Measurements from ENCODE around the gene ARID4B.
"Not testable (repeated sequence)": the region's sequence is repeated elsewhere in the genome, so short reads cannot be mapped to it uniquely, and the experiment has no call there.

ARID4B gene

GRCh38 chr1:235295902-235296350, 32.1 kb downstream of the ARID4B start:
- FAIRE-seq, result no peak
- TF ChIP-seq TAF1 (IDR thresholded peaks at IDR 0.05; ENCODE audit: borderline replicate concordance, low read depth, low read length) (no peak), POLR2AphosphoS5 (IDR thresholded peaks at IDR 0.05; ENCODE audit: low read depth, low read length) (no peak), POLR2A (IDR thresholded peaks at IDR 0.05; ENCODE audit: low read depth, low read length) (no peak)
- DNase-seq (ENCODE audit: insufficient read length), result no peak

- DNase-seq (ENCODE audit: insufficient read length) (no peak), FAIRE-seq (no peak)
- TF ChIP-seq POLR2AphosphoS5 (IDR thresholded peaks at IDR 0.05; ENCODE audit: low read depth, low read length) (no peak), POLR2A (IDR thresholded peaks at IDR 0.05; ENCODE audit: low read depth, low read length) (no peak), TAF1 (IDR thresholded peaks at IDR 0.05; ENCODE audit: borderline replicate concordance, low read depth, low read length) (no peak)
Measured at GRCh38 chr1:235293322-235293942, 34.5 kb downstream of the ARID4B start.

DNA sequence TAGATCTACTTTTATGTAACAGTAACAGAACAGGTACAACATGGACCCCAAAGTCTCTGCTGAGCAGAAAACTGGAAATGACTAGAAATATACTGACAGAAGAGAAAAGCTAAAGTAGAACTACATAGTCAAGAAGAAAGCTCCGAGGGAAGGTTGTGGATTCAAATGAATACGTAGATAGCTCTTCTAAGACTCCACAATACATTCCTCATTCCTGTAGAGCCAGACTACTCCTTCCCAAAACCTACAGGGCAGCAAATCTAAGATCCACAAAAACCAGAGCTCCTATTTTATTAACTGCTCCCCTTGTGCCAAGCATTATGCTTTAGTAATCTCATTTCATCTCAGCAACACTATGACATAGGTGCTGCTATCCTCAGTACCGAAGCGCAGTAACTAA, 35.2 kb downstream of the ARID4B start:
- FAIRE-seq, result no peak
- TF ChIP-seq POLR2A (IDR thresholded peaks at IDR 0.05; ENCODE audit: low read depth, low read length) (no peak), POLR2AphosphoS5 (IDR thresholded peaks at IDR 0.05; ENCODE audit: low read depth, low read length) (no peak), TAF1 (IDR thresholded peaks at IDR 0.05; ENCODE audit: borderline replicate concordance, low read depth, low read length) (no peak)
- no peak for DNase-seq (ENCODE audit: insufficient read length)

- no peak for FAIRE-seq
- TF ChIP-seq TAF1 (IDR thresholded peaks at IDR 0.05; ENCODE audit: borderline replicate concordance, low read depth, low read length) (no peak), POLR2A (IDR thresholded peaks at IDR 0.05; ENCODE audit: low read depth, low read length) (no peak), POLR2AphosphoS5 (IDR thresholded peaks at IDR 0.05; ENCODE audit: low read depth, low read length) (no peak)
- DNase-seq (ENCODE audit: insufficient read length), result no peak
Measured at GRCh38 chr1:235291599-235292091, 36.3 kb downstream of the ARID4B start.

DNA sequence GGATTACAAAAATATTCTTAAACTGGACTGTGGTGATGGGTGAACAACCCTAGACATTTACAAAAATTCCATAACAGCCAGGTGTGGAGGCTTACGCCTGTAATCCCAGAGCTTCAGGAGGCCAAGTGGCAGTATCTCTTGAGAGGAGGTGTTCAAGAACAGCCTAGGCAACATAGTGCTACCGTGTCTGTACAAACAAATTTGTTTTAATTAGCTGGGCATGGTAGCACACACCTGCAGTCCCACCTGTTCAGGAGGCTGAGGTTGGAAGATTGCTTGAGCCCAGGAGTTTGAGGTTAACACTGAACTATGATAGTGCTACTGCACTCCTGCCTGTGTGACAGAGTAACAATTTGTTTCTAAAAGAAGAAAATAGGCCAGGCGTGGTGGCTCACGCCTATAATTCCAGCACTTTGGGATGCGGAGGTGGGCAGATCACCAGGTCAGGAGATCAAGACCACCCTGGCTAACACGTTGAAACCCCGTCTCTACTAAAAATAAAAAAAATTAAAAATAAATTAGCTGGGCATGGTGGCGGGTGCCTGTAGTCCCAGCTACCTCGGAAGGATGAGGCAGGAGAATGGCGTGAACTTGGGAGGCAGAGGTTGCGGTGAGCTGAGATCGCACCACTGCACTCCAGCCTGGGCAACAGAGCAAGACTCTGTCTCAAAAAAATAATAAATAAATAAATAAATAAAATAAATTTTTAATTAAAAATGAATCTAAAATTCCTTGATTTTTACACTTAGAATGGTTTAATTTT, 37.1 kb downstream of the ARID4B start:
- FAIRE-seq (no peak), DNase-seq (ENCODE audit: insufficient read length) (no peak)
- no peak for TF ChIP-seq POLR2AphosphoS5 (IDR thresholded peaks at IDR 0.05; ENCODE audit: low read depth, low read length)
- no peak for TF ChIP-seq POLR2A (IDR thresholded peaks at IDR 0.05; ENCODE audit: low read depth, low read length)
- TF ChIP-seq TAF1 (IDR thresholded peaks at IDR 0.05; ENCODE audit: borderline replicate concordance, low read depth, low read length), result no peak

- TF ChIP-seq POLR2AphosphoS5 (IDR thresholded peaks at IDR 0.05; ENCODE audit: low read depth, low read length), result no peak
- TF ChIP-seq TAF1 (IDR thresholded peaks at IDR 0.05; ENCODE audit: borderline replicate concordance, low read depth, low read length), result no peak
- TF ChIP-seq POLR2A (IDR thresholded peaks at IDR 0.05; ENCODE audit: low read depth, low read length), result no peak
- no peak for FAIRE-seq
- DNase-seq (ENCODE audit: insufficient read length), result no peak
Measured at GRCh38 chr1:235289859-235290739, 37.9 kb downstream of the ARID4B start.

DNA sequence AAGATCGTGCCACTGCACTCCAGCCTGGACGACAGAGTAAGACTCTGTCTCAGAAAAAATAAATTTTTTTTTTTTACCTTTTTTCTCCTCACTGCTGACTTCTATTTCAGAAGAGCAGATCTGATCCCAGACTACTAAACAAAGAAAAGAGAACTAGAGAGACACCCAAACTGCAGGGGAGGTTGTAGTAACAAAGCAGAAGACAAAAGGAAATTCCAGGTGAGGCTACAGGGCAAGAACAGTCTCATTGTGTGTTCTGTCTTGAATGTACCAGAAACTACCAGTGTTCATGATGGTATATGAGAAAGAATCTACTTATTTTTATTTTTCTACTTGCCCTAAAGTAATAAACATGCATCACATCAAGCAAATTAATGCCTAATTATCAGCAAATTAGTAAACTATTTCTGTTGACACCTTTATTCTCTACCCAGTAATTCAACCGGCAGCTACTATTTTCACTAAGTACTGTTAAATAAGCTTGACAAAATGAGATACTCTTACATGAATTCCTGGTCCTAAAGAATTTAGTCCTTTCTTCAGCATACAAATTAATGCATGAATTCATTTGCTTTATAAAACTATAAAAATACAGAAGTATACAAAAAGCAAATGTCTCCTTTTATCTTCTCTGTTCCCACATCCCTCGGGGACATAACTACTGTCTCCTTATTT, 40.6 kb downstream of the ARID4B start:
- no peak for TF ChIP-seq POLR2AphosphoS5 (IDR thresholded peaks at IDR 0.05; ENCODE audit: low read depth, low read length)
- TF ChIP-seq TAF1 (IDR thresholded peaks at IDR 0.05; ENCODE audit: borderline replicate concordance, low read depth, low read length), result no peak
- FAIRE-seq, result no peak
- no peak for DNase-seq (ENCODE audit: insufficient read length)

- DNase-seq (ENCODE audit: insufficient read length), result no peak
- no peak for FAIRE-seq
- TF ChIP-seq TAF1 (IDR thresholded peaks at IDR 0.05; ENCODE audit: borderline replicate concordance, low read depth, low read length) (no peak), POLR2A (IDR thresholded peaks at IDR 0.05; ENCODE audit: low read depth, low read length) (no peak), POLR2AphosphoS5 (IDR thresholded peaks at IDR 0.05; ENCODE audit: low read depth, low read length) (no peak)
Measured at GRCh38 chr1:235286667-235287066, 41.3 kb downstream of the ARID4B start.

DNA sequence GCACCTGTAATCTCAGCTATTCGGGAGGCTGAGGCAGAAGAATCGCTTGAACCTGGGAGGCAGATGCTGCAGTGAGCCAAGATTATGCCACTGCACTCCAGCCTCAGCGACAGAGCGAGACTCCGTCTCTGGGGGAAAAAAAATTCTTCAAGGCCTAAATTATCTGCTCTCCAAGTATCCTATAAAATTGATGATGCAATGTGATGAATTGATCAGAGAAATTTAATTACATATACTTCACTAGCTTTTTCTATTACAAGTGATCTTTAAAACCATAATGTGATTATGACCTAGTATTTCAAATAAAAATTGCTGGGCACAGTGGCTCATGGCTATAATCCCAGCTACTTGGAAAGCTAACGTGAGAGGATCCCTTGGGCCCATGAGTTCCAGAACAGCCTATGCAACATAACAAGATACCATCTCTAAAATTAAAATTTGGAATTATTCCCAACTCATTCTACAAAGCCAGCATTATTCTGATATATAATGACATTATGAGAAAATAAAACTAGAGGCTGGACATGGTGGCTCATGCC, 43.7 kb downstream of the ARID4B start:
- FAIRE-seq (no peak), DNase-seq (ENCODE audit: insufficient read length) (no peak)
- TF ChIP-seq POLR2A (IDR thresholded peaks at IDR 0.05; ENCODE audit: low read depth, low read length), result no peak
- no peak for TF ChIP-seq POLR2AphosphoS5 (IDR thresholded peaks at IDR 0.05; ENCODE audit: low read depth, low read length)
- no peak for TF ChIP-seq TAF1 (IDR thresholded peaks at IDR 0.05; ENCODE audit: borderline replicate concordance, low read depth, low read length)

DNA sequence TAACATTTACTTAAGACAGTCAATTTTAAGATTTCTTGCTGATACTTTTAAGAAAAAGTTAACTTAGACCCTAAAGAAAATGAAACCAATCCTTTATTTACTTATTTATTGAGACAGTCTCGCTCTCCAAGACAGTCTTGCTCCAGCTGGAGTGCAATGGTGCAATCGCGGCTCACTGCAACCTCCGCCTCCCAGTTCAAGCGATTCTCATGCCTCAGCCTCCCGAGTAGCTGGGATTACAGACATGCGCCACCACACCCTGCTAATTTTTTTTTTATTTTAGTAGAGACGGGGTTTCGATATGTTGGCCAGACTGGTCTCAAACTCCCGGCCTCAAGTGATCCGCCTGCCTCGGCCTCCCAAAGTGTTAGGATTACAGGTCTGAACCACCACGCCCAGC, 44.3 kb downstream of the ARID4B start:
- DNase-seq (ENCODE audit: insufficient read length); FAIRE-seq: not testable (repeated sequence)

- DNase-seq (ENCODE audit: insufficient read length) (no peak), FAIRE-seq (no peak)
- TF ChIP-seq POLR2A (IDR thresholded peaks at IDR 0.05; ENCODE audit: low read depth, low read length), result no peak
- no peak for TF ChIP-seq TAF1 (IDR thresholded peaks at IDR 0.05; ENCODE audit: borderline replicate concordance, low read depth, low read length)
- no peak for TF ChIP-seq POLR2AphosphoS5 (IDR thresholded peaks at IDR 0.05; ENCODE audit: low read depth, low read length)
Measured at GRCh38 chr1:235280467-235280866, 47.5 kb downstream of the ARID4B start.
